MG63 (cell line): Measurements from ENCODE around the gene HIGD1A. TPM values are rescaled to one million over a fixed set of nuclear protein-coding genes. Genes with fewer than 3 reads are reported as not detected.
A peak's percentile ranks its signal among the peaks of the same experiment; 100 is the strongest.

ENCODE experiments used
- DNase-seq: peaks from one replicate; pipeline ENCODE4 v3.0.0-alpha.2; 2020
- H3K27me3 ChIP-seq: fragments of 250-450 bp; sonication (Bioruptor Pico); 2 replicates; pipeline ENCODE4 v1.5.1; 2020; ENCODE audit warnings: mild to moderate bottlenecking, moderate library complexity
- H3K36me3 ChIP-seq: fragments of 250-450 bp; sonication (Bioruptor Pico); 2 replicates; pipeline ENCODE4 v1.5.1; 2020; ENCODE audit warnings: mild to moderate bottlenecking, moderate library complexity
- H3K4me3 ChIP-seq: fragments of 250-450 bp; sonication (Bioruptor Pico); 2 replicates; pipeline ENCODE4 v1.5.1; 2020; ENCODE audit warnings: mild to moderate bottlenecking, moderate library complexity
- H3K9me3 ChIP-seq: fragments of 250-450 bp; sonication (Bioruptor Pico); 2 replicates; pipeline ENCODE4 v1.5.1; 2020; ENCODE audit warnings: mild to moderate bottlenecking, moderate library complexity
- total RNA-seq: library from RNA; depleted of rRNA; stranded (reverse); fragments of >200 nt; shearing (Covaris generic); gene quantifications from 2 replicates; pipeline ENCODE4 v1.2.3, GENCODE V29; 2014; ENCODE audit warnings: low replicate concordance; rRNA removed

Gene HIGD1A
- 93.8 and 116 TPM in 2 replicates for total RNA-seq

DNA sequence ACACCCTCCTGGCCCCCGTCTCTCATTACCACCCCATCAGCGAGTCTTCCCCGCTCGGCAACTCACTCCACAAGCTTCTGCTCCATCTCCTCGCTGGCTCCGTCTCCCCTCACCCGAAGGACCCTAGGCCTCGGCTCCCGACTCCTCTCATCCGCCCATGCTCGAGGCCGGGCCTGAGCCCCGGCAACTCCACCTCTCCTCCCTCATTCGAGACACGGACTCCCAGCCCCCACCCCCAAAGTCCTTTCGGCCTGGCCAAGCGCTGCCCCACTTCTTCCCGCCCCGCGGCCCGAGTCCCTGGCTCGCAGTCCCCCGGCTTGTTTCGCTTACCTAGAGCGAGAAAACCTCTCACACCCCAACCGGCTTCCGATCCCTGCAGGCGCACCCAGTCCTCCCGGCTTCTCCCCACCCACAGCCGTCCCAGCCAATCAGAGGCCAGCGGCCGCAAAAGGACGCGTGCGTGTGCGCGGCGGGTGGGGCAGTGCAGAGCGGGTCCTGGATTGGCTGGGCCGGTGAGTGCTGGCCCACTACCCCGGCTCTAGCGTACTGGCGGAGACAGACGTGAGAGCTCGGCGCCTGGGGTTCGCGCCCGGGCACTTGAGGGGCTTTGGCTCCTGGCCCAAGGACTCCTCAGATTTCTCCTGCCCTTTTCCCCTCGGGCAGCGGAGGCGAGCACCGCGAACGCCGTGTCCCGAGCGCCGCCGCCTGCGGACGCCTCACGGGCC, at the start of gene HIGD1A:
HIGD1A (minus strand) TSS at position 385 of the 725 bp plus-strand sequence. CDS start 10,237 bp downstream, outside the sequence.
- H3K4me3 ChIP-seq: peak within 1 kb of the TSS; percentile 75
- H3K27me3 ChIP-seq: no peaks in the 10 kb centered on the region
- no peaks in the 10 kb centered on the region for H3K9me3 ChIP-seq
- peaks cover 3% of the 10 kb centered on the region for H3K36me3 ChIP-seq
- peak; percentile 92 for DNase-seq

GRCh38 chr3:42853739-42854302, 49.5 kb upstream of the HIGD1A start:
- Histone ChIP-seq H3K4me3 (no peak overlapping the region), H3K27me3 (no peaks in the 10 kb centered on the region), H3K9me3 (no peaks in the 10 kb centered on the region), H3K36me3 (no peaks in the 10 kb centered on the region)
- no peak for DNase-seq

DNA sequence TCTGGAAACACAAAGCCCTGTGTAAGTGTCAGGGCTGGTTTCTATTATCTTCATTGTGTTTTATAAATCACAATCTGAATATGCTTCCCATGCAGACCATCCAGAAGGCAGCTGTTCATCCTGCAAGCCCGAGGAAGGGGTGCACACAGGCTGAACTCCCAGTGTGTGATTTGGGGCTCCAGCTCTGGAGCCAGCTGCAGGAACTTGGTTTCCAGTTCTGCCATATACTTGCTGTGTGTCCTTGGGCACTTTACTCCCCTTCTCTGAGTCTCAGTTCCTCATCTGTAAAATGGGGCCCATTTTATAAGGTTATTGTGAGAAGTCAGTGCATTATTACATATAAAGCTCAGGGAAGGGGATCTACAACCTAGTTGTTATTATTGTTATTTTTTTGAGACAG, 48.8 kb upstream of the HIGD1A start:
- no peak overlapping the region for H3K4me3 ChIP-seq
- no peak for DNase-seq
- no peaks in the 10 kb centered on the region for H3K27me3 ChIP-seq
- H3K36me3 ChIP-seq: no peaks in the 10 kb centered on the region
- H3K9me3 ChIP-seq: no peaks in the 10 kb centered on the region

GRCh38 chr3:42852441-42852840, 48.2 kb upstream of the HIGD1A start:
- Histone ChIP-seq H3K4me3 (no peak overlapping the region), H3K9me3 (no peaks in the 10 kb centered on the region), H3K36me3 (no peaks in the 10 kb centered on the region), H3K27me3 (no peaks in the 10 kb centered on the region)
- DNase-seq: no peak

DNA sequence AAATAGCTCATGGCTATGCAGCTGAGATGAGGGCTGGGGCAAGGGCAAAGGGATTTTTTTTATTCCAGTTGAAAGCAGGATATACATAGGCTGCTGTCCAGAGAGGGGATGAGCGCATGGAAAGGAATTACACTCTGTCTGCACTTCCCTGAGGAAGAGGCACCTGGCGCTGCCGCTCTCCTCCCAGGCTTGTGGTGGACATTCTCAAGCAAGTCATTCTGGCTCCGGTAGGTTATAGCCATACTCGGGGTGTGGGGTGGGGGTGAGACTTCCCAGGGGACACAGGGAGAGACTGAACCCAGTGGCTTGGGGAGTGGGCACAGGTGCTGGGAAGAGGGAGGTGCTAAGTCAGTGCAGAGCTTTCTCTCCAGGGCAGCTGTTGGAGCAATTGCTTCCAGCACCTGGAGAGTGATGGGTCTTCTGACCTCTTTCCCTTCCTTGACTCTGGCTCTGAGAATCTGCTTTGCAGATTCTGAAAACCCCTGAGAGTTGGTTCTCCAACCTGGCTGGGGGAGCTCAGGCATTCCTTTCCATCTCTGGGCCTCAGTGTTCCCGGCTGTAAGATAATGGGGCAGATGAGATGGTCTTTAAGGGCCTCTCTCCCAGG, 47.0 kb upstream of the HIGD1A start:
- Histone ChIP-seq H3K4me3 (no peak overlapping the region), H3K9me3 (no peaks in the 10 kb centered on the region), H3K27me3 (no peaks in the 10 kb centered on the region), H3K36me3 (no peaks in the 10 kb centered on the region)
- DNase-seq: no peak

GRCh38 chr3:42850263-42850662, 46.0 kb upstream of the HIGD1A start:
- H3K36me3 ChIP-seq: no peaks in the 10 kb centered on the region
- no peak overlapping the region for H3K4me3 ChIP-seq
- no peak for DNase-seq
- no peaks in the 10 kb centered on the region for H3K9me3 ChIP-seq
- no peaks in the 10 kb centered on the region for H3K27me3 ChIP-seq

DNA sequence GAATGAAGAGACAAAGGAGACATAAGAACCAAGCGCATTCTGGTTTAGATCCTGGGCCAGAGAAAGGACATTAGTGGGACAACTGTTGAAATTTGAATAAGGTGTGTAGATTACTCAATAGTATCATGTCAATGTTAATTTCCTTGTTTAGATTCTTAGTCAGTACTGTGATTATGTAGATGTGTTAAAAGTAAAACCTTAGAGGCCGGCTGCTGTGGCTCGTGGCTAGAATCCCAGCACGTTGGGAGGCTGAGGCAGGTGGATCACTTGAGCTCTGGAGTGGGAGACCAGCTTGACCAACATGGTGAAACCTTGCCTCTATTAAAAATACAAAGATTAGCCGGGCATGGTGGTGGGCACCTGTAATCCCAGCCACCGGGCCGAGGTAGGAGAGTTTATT, 44.7 kb upstream of the HIGD1A start:
- no peaks in the 10 kb centered on the region for H3K27me3 ChIP-seq
- H3K9me3 ChIP-seq: no peaks in the 10 kb centered on the region
- no peak overlapping the region for H3K4me3 ChIP-seq
- DNase-seq: no peak
- H3K36me3 ChIP-seq: no peaks in the 10 kb centered on the region

DNA sequence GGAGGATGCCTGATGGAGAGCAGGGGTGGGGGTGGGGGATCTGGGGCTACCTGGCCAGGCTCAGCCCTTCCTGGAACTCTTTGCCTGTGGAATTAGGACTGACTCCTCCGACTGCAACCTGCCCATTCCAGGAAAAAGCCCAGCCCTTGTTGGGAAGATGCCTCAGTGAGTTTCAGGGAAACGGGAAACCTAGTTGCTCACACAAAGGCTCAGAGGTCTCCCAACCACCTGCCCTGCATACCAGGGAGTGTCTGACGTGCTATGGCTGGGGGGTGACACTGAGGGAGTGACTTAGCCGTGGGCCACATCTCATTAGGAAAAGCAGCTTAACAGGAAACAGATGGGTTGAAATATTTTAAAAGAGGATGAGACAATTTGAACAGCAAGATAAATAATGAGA, 43.4 kb upstream of the HIGD1A start:
- H3K4me3 ChIP-seq: no peak overlapping the region
- H3K9me3 ChIP-seq: no peaks in the 10 kb centered on the region
- no peak for DNase-seq
- no peaks in the 10 kb centered on the region for H3K27me3 ChIP-seq
- H3K36me3 ChIP-seq: no peaks in the 10 kb centered on the region

- no peak for DNase-seq
- Histone ChIP-seq H3K36me3 (no peaks in the 10 kb centered on the region), H3K27me3 (no peaks in the 10 kb centered on the region)
Observed at GRCh38 chr3:42846685-42847522, 42.6 kb upstream of the HIGD1A start.

GRCh38 chr3:42844815-42845214, 40.5 kb upstream of the HIGD1A start:
- Histone ChIP-seq H3K9me3 (no peaks in the 10 kb centered on the region), H3K4me3 (no peak overlapping the region), H3K36me3 (no peaks in the 10 kb centered on the region), H3K27me3 (no peaks in the 10 kb centered on the region)
- no peak for DNase-seq

More at GRCh38 chr3:42846685-42847522, 42.6 kb upstream of the HIGD1A start:
- H3K9me3 ChIP-seq: no peaks in the 10 kb centered on the region
- no peak overlapping the region for H3K4me3 ChIP-seq

DNA sequence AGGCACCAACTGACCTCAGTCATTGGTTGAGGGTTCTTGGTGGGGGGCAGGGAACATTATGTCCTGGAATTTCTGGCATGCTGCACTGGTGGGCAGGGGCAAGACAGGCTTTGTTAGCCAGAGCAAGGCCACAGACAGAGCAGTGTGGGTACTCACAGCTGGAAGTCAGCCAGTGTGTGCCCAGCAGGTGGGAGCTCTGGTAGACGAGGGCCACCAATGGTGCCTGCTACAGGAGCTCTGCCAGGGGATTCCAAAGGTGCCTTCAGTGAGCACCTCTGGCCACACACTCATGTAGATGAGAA, 40.1 kb upstream of the HIGD1A start:
- no peak for DNase-seq

GRCh38 chr3:42843713-42844411, 39.6 kb upstream of the HIGD1A start:
- Histone ChIP-seq H3K9me3 (no peaks in the 10 kb centered on the region), H3K27me3 (no peaks in the 10 kb centered on the region), H3K4me3 (no peak overlapping the region), H3K36me3 (no peaks in the 10 kb centered on the region)
- DNase-seq: no peak

More for the DNA sequence above, 40.1 kb upstream of the HIGD1A start:
- Histone ChIP-seq H3K27me3 (no peaks in the 10 kb centered on the region), H3K36me3 (no peaks in the 10 kb centered on the region), H3K9me3 (no peaks in the 10 kb centered on the region), H3K4me3 (no peak overlapping the region)

- Histone ChIP-seq H3K4me3 (no peak overlapping the region), H3K36me3 (no peaks in the 10 kb centered on the region), H3K9me3 (no peaks in the 10 kb centered on the region), H3K27me3 (no peaks in the 10 kb centered on the region)
- peak; percentile 4 for DNase-seq
Observed at GRCh38 chr3:42841332-42841731, 37.0 kb upstream of the HIGD1A start.

GRCh38 chr3:42839616-42840015, 35.3 kb upstream of the HIGD1A start:
- H3K4me3 ChIP-seq: peak overlapping the region; percentile 30
- DNase-seq: peak; percentile 11
- no peaks in the 10 kb centered on the region for H3K9me3 ChIP-seq
- no peaks in the 10 kb centered on the region for H3K27me3 ChIP-seq
- H3K36me3 ChIP-seq: no peaks in the 10 kb centered on the region

DNA sequence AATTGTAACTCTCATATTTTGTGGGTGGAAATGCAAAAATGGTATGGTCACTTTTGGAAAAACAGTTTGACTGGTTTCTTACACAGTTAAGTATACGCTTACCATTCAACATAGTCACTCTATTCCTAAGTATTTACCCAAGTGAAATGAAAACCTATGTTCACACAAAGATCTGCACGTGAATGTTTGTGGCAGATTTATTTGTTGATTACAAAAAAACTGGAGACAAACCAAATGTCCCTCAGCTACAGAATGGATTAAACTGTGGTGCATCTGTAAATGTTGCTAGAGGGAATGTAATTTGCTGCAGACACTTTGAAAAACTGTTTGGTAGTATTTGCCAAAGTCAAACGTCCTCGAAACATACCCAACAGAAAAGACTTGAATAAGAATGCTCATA, 34.3 kb upstream of the HIGD1A start:
- Histone ChIP-seq H3K9me3 (no peaks in the 10 kb centered on the region), H3K36me3 (no peaks in the 10 kb centered on the region), H3K27me3 (no peaks in the 10 kb centered on the region), H3K4me3 (no peak overlapping the region)
- DNase-seq: no peak

DNA sequence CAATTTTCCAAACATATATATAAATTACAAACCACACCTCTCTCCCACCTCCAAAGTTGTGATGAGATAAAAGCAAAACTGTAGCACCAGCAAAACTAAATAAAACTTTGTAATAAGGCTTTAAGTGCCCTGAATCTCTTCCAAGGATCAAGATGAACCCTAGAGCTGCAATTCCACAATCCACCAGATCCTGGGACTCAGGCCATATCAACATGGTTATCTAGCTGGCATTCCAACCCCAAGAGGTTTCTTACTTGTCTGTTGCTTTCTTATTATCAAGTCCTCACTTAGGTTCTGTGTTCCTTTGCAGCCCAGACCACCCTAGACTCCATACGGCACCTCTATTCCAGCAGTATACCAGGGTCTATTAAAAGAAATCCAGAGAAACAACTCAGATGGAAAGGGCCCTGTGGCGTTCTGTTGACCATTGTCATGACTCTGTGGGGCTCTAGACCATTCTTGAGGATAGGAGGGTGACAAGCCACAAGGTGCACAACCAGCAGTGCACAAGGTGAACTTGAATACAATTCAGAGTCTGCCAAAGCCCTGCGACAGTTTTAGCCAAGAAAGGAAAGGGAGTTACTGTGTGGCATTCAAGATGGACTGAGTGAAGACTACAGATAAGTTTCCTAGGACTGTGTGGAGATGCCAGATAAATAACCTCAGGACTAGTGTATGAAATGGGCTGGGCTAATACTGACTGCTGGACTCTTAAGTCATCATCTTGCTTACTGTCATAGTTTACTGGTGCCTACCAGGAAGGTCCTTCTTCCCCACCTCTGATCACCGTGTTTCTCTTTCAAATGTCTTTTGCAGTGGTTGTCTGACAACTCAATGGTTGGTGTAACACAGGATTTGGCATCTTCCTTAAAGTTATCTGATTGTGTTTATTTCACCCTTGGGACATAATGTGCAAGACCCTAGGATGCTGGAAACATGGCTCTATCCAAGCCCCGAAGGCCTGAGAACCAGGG, 32.1 kb upstream of the HIGD1A start:
- H3K4me3 ChIP-seq: no peak overlapping the region
- no peaks in the 10 kb centered on the region for H3K9me3 ChIP-seq
- no peak for DNase-seq
- H3K36me3 ChIP-seq: no peaks in the 10 kb centered on the region
- H3K27me3 ChIP-seq: no peaks in the 10 kb centered on the region
